Left lobe of liver (tissue), 1 donor: Measurements from ENCODE around the gene FARSA. TPM values are rescaled to one million over a fixed set of nuclear protein-coding genes. Genes with fewer than 3 reads are reported as not detected.

Experiments
- total RNA-seq: library from RNA; stranded (reverse); gene quantifications from one replicate; pipeline ENCODE4 v1.2.1, GENCODE V29; 2021
- donor health status: DM: no; HTN: yes; CAD: no.

The FARSA gene
- total RNA-seq, 1 donor from 2014 or later, result 34.2 TPM

Other genes with a start within 250 kb of the FARSA start
- not detected for gene GNG14, start 245.7 kb downstream of the FARSA start, total RNA-seq
- 3.3 TPM for gene FBXW9, start 237.1 kb downstream of the FARSA start, total RNA-seq
- 19.5 TPM for gene TNPO2, start 209.8 kb downstream of the FARSA start, total RNA-seq
- 91.0 TPM for gene TRIR, start 199.0 kb downstream of the FARSA start, total RNA-seq
- 23.0 TPM for gene GET3, start 196.2 kb downstream of the FARSA start, total RNA-seq
- gene BEST2, start 181.9 kb downstream of the FARSA start, total RNA-seq, result not detected
- 23.2 TPM for gene HOOK2, start 158.2 kb downstream of the FARSA start, total RNA-seq
- gene JUNB, start 142.2 kb downstream of the FARSA start, total RNA-seq, result 16.3 TPM
- gene PRDX2, start 131.9 kb downstream of the FARSA start, total RNA-seq, result 224 TPM
- gene THSD8, start 131.6 kb downstream of the FARSA start, total RNA-seq, result 1.5 TPM
- gene RNASEH2A, start 127.1 kb downstream of the FARSA start, total RNA-seq, result 3.0 TPM
- gene RTBDN, start 99.1 kb downstream of the FARSA start, total RNA-seq, result not detected
- gene MAST1, start 95.2 kb downstream of the FARSA start, total RNA-seq, result 0.86 TPM
- 22.3 TPM for gene DNASE2, start 52.3 kb downstream of the FARSA start, total RNA-seq
- gene KLF1, start 46.5 kb downstream of the FARSA start, total RNA-seq, result 0.35 TPM
- 109 TPM for gene GCDH, start 42.6 kb downstream of the FARSA start, total RNA-seq
- not detected for gene SYCE2, start 14.4 kb downstream of the FARSA start, total RNA-seq
- gene CALR, start 4.9 kb upstream of the FARSA start, total RNA-seq, result 1,041 TPM
- gene RAD23A, start 12.2 kb upstream of the FARSA start, total RNA-seq, result 42.6 TPM
- gene GADD45GIP1, start 23.5 kb upstream of the FARSA start, total RNA-seq, result 12.0 TPM
- not detected for gene DAND5, start 35.9 kb upstream of the FARSA start, total RNA-seq
- gene NFIX, start 61.8 kb upstream of the FARSA start, total RNA-seq, result 41.4 TPM
- gene LYL1, start 169.1 kb upstream of the FARSA start, total RNA-seq, result 1.5 TPM
- gene TRMT1, start 183.0 kb upstream of the FARSA start, total RNA-seq, result 15.8 TPM
- 26.7 TPM for gene NACC1, start 184.6 kb upstream of the FARSA start, total RNA-seq
- gene STX10, start 216.7 kb upstream of the FARSA start, total RNA-seq, result 22.7 TPM
- gene IER2, start 216.7 kb upstream of the FARSA start, total RNA-seq, result 26.5 TPM